OCI-LY7 (cell line): ENCODE data around the gene GBX2. TPM values are rescaled to one million over a fixed set of nuclear protein-coding genes. Genes with fewer than 3 reads are reported as not detected.

ENCODE experiments used
- BruUV-seq: library from RNA; stranded (reverse); fragments of 400-500 nt; replicated peaks from 2 replicates; lab custom pipeline; 2021; lab: Mats Ljungman, UMichigan
- CTCF ChIA-PET: fragments of 300-600 bp; sonication (Branson Sonifier 250); formaldehyde crosslinking; loops from one replicate; lab custom pipeline; 2022; ENCODE audit warnings: antibody characterized with exemption; ENCODE audit not compliant: unreplicated experiment; lab: Charles Lee
- POLR2A ChIA-PET: fragments of 300-600 bp; sonication (Branson Sonifier 250); formaldehyde crosslinking; loops from one replicate; lab custom pipeline; 2022; ENCODE audit warnings: antibody characterized with exemption; lab: Charles Lee
- DNase-seq: peaks from one replicate; pipeline ENCODE4 v3.0.0-alpha.2; 2015; ENCODE audit warnings: low spot score
- H2AFZ ChIP-seq: fragments of 200-600 bp; sonication (generic), shearing (Covaris generic); 2 replicates; pipeline ENCODE4 v1.6.1; 2014; ENCODE audit warnings: mild to moderate bottlenecking, antibody characterized with exemption, low read length, moderate library complexity
- H3K27ac ChIP-seq: fragments of 200-600 bp; sonication (generic); 2 replicates; pipeline ENCODE4 v1.5.1; 2014; ENCODE audit warnings: mixed run types, low read depth, mild to moderate bottlenecking, moderate library complexity, low read length, inconsistent platforms; ENCODE audit not compliant: poor library complexity, severe bottlenecking
- H3K36me3 ChIP-seq: fragments of 200-600 bp; sonication (generic); 2 replicates; pipeline ENCODE4 v1.6.1; 2014; ENCODE audit warnings: mild to moderate bottlenecking, antibody characterized with exemption, low read length, moderate library complexity, mixed read lengths; ENCODE audit not compliant: insufficient read depth
- H3K4me1 ChIP-seq: fragments of 200-600 bp; sonication (generic); 2 replicates; pipeline ENCODE4 v1.5.1; 2014; ENCODE audit warnings: mild to moderate bottlenecking, low read length; ENCODE audit not compliant: insufficient read depth, poor library complexity, severe bottlenecking
- H3K4me2 ChIP-seq: fragments of 200-600 bp; sonication (generic); 2 replicates; pipeline ENCODE4 v1.6.1; 2014; ENCODE audit warnings: mild to moderate bottlenecking, low read length
- H3K4me3 ChIP-seq: fragments of 200-600 bp; sonication (generic); 2 replicates; pipeline ENCODE4 v1.5.1; 2014; ENCODE audit warnings: mild to moderate bottlenecking, low read depth, low read length; ENCODE audit not compliant: poor library complexity, severe bottlenecking
- H3K79me2 ChIP-seq: fragments of 200-600 bp; sonication (generic); 2 replicates; pipeline ENCODE4 v1.6.1; 2016; ENCODE audit warnings: low read depth, mild to moderate bottlenecking, low read length, moderate library complexity, mixed read lengths; ENCODE audit not compliant: insufficient read depth
- H3K9me2 ChIP-seq: fragments of 200-600 bp; sonication (generic); 2 replicates; pipeline ENCODE4 v1.6.1; 2016; ENCODE audit warnings: mild to moderate bottlenecking, low read length, mixed read lengths; ENCODE audit not compliant: insufficient read depth
- H3K9me3 ChIP-seq: fragments of 200-600 bp; sonication (generic); 2 replicates; pipeline ENCODE4 v1.6.1; 2014; ENCODE audit warnings: mild to moderate bottlenecking, mixed run types, low read length, mixed read lengths
- H4K20me1 ChIP-seq: fragments of 200-600 bp; sonication (generic); 2 replicates; pipeline ENCODE4 v1.6.1; 2014; ENCODE audit warnings: mild to moderate bottlenecking, antibody characterized with exemption, low read length, moderate library complexity, mixed read lengths; ENCODE audit not compliant: insufficient read depth
- EZH2phosphoT487 ChIP-seq: fragments of 200-600 bp; sonication (generic); IDR thresholded peaks from 2 replicates; pipeline ENCODE4 v1.6.1; 2018; ENCODE audit warnings: low read depth, borderline replicate concordance, mild to moderate bottlenecking, mixed run types, antibody characterized with exemption, low read length, moderate library complexity, mixed read lengths
- intact Hi-C: fragments of 100-400 bp; cut with micrococcal nuclease; formaldehyde crosslinking; loops from one replicate; pipeline ENCODE4 v1.10.0; 2022; ENCODE audit not compliant: unreplicated experiment
- total RNA-seq, 2 experiments: library from RNA; depleted of rRNA in 1 of 2; stranded (reverse); fragments of >200 nt in 1 of 2; shearing (Covaris generic) in 1 of 2; gene quantifications; 2 replicates each; pipeline ENCODE4 v1.2.3, GENCODE V29; 2014 to 2022
- TF ChIP-seq, protein P1 (sequence below): fragments of 200-600 bp; sonication (generic); conservative IDR thresholded peaks from 2 replicates; pipeline ENCODE4 v1.5.1; 2014; ENCODE audit warnings: mild to moderate bottlenecking, antibody characterized with exemption, low read length, moderate library complexity, mixed read lengths

The GBX2 gene
- total RNA-seq, 2 experiments from 2014 or later: not detected

DNA sequence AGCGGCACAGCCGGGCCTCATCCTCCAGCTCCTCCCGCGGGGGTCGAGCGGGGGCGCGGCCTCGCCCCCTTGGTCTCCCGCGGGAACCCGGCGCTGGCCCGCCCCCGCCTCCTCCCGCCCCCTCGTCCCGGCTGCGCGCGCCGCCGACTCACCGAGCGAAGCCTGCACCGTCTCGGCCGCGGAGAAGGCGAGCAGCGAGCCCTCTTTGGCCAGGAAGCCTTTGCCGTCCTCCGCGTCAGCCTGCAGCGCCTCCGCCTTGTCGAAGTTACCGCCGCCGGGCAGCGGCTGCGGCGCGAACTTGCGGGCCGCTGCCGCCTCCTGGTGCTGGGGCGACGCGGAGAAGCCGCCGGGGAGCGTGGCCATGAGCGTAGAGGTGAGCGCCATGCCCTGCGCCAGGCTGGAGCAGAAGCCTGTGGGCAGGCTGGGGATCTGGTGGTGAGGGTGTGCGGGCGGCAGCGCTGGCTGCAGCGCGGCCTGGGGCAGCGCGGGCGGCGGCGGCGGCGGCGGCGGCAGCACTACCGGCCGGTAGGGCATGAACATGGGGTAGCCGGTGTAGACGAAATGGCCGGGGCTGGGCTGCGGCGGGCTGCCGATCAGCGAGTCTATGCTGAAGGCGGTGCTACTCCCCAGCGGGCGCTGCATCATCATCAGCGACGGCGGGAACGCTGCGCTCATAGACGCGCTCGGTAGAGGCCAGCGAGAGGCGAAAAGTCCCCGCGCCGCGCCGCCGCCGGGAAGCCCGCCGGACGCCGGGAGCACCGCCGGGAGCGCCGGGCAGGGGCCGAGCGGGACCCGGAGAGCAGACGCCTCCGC lies 683 bp downstream of the GBX2 start:
- TF ChIP-seq EZH2phosphoT487: no peak
- TF ChIP-seq, protein P1, sequence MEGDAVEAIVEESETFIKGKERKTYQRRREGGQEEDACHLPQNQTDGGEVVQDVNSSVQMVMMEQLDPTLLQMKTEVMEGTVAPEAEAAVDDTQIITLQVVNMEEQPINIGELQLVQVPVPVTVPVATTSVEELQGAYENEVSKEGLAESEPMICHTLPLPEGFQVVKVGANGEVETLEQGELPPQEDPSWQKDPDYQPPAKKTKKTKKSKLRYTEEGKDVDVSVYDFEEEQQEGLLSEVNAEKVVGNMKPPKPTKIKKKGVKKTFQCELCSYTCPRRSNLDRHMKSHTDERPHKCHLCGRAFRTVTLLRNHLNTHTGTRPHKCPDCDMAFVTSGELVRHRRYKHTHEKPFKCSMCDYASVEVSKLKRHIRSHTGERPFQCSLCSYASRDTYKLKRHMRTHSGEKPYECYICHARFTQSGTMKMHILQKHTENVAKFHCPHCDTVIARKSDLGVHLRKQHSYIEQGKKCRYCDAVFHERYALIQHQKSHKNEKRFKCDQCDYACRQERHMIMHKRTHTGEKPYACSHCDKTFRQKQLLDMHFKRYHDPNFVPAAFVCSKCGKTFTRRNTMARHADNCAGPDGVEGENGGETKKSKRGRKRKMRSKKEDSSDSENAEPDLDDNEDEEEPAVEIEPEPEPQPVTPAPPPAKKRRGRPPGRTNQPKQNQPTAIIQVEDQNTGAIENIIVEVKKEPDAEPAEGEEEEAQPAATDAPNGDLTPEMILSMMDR: no peak
- H3K9me3 ChIP-seq: no peaks in the 10 kb centered on the region
- H3K4me1 ChIP-seq: no peaks in the 10 kb centered on the region
- no peak for DNase-seq
- H3K4me3 ChIP-seq: no peak overlapping the region
- no peak overlapping the region for H3K27ac ChIP-seq
- no peaks in the 10 kb centered on the region for H3K36me3 ChIP-seq
- no TSS peak for BruUV-seq
- H2AFZ ChIP-seq: no peak overlapping the region
- intact Hi-C loops: no loop called here
- no peak overlapping the region for H3K4me2 ChIP-seq
- no peaks in the 10 kb centered on the region for H3K9me2 ChIP-seq
- no peaks in the 10 kb centered on the region for H3K79me2 ChIP-seq
- POLR2A ChIA-PET: no interaction called here
- H4K20me1 ChIP-seq: no peaks in the 10 kb centered on the region
- CTCF ChIA-PET: no interaction called here

- Histone ChIP-seq H3K4me1 (no peaks in the 10 kb centered on the region), H3K79me2 (no peaks in the 10 kb centered on the region), H3K9me2 (no peaks in the 10 kb centered on the region), H3K27ac (no peak overlapping the region), H3K4me2 (no peak overlapping the region), H3K36me3 (no peaks in the 10 kb centered on the region), H2AFZ (no peak overlapping the region), H3K9me3 (no peaks in the 10 kb centered on the region), H3K4me3 (no peak overlapping the region), H4K20me1 (no peaks in the 10 kb centered on the region)
- TF ChIP-seq, protein P1: no peak
- no peak for TF ChIP-seq EZH2phosphoT487
- ChIA-PET POLR2A (no interaction called here), CTCF (no interaction called here)
- DNase-seq: no peak
- no TSS peak for BruUV-seq
- intact Hi-C loops: no loop called here
Measured at GRCh38 chr2:236166796-236167296, 1.3 kb downstream of the GBX2 start.
